OCI-LY7 (cell line): ENCODE results near the gene ATP6V1C2.

Experiments used
- CTCF ChIP-seq: fragments of 200-600 bp; sonication (generic); conservative IDR thresholded peaks from 2 replicates; pipeline ENCODE4 v1.5.1; 2014; ENCODE audit warnings: mild to moderate bottlenecking, antibody characterized with exemption, low read length, moderate library complexity, mixed read lengths
- EZH2phosphoT487 ChIP-seq: fragments of 200-600 bp; sonication (generic); IDR thresholded peaks from 2 replicates; pipeline ENCODE4 v1.6.1; 2018; ENCODE audit warnings: low read depth, borderline replicate concordance, mild to moderate bottlenecking, mixed run types, antibody characterized with exemption, low read length, moderate library complexity, mixed read lengths

- TF ChIP-seq CTCF (peak; percentile 70), EZH2phosphoT487 (no peak)
These were observed 77.4 kb downstream of the ATP6V1C2 start for GRCh38 chr2:10798783-10799182.
